Neural cell (in vitro differentiated cells): ENCODE results near the gene CDR2. TPM values are rescaled to one million over a fixed set of nuclear protein-coding genes. Genes with fewer than 3 reads are reported as not detected.

Experiments
- H2AFZ ChIP-seq: fragments of 200-600, 300-800 bp; sonication (generic), shearing (Covaris generic); 2 replicates; pipeline ENCODE4 v1.6.0; 2014; ENCODE audit warnings: low read depth, mild to moderate bottlenecking, antibody characterized with exemption, low read length, moderate library complexity
- H3F3A ChIP-seq: fragments of 200-600 bp; shearing (Covaris generic); 2 replicates; pipeline ENCODE4 v1.6.1; 2016; ENCODE audit warnings: mild to moderate bottlenecking, moderate library complexity, mixed read lengths, antibody characterized with exemption, low read length; ENCODE audit not compliant: insufficient read depth, poor library complexity, severe bottlenecking
- H3K27ac ChIP-seq: fragments of 200-600, 300-800 bp; sonication (generic), shearing (Covaris generic); 2 replicates; pipeline ENCODE4 v1.5.1; 2014; ENCODE audit warnings: mild to moderate bottlenecking, low read length, moderate library complexity
- H3K27me3 ChIP-seq: fragments of 300-800, 200-600 bp; sonication (generic), shearing (Covaris generic); 2 replicates; pipeline ENCODE4 v1.6.0; 2014; ENCODE audit warnings: mild to moderate bottlenecking, low read depth, low read length, moderate library complexity; ENCODE audit not compliant: insufficient read depth
- H3K36me3 ChIP-seq: fragments of 300-800, 200-600 bp; sonication (generic), shearing (Covaris generic); 2 replicates; pipeline ENCODE4 v1.5.1; 2014; ENCODE audit warnings: mild to moderate bottlenecking, antibody characterized with exemption, low read length, moderate library complexity; ENCODE audit not compliant: insufficient read depth
- H3K4me2 ChIP-seq: fragments of 300-800, 200-600 bp; sonication (generic), shearing (Covaris generic); 2 replicates; pipeline ENCODE4 v1.6.0; 2014; ENCODE audit warnings: mild to moderate bottlenecking, low read length
- H3K4me3 ChIP-seq: fragments of 300-800, 200-600 bp; sonication (generic), shearing (Covaris generic); 2 replicates; pipeline ENCODE4 v1.5.1; 2014; ENCODE audit warnings: mild to moderate bottlenecking, low read length, moderate library complexity
- H3K79me2 ChIP-seq: fragments of 200-600 bp; shearing (Covaris generic); replicated peaks from 2 replicates; pipeline ENCODE4 v1.6.0; 2014; ENCODE audit warnings: mild to moderate bottlenecking, low read length, moderate library complexity; ENCODE audit not compliant: insufficient read depth
- H3K9ac ChIP-seq: fragments of 300-800, 200-600 bp; sonication (generic), shearing (Covaris generic); 2 replicates; pipeline ENCODE4 v1.6.1; 2016; ENCODE audit warnings: mild to moderate bottlenecking, low read length, mixed read lengths
- H3K9me2 ChIP-seq: fragments of 200-600 bp; shearing (Covaris generic); 2 replicates; pipeline ENCODE4 v1.6.1; 2016; ENCODE audit warnings: mild to moderate bottlenecking, low read length, mixed read lengths; ENCODE audit not compliant: insufficient read depth
- H3K9me3 ChIP-seq: fragments of 200-600, 300-800 bp; sonication (generic), shearing (Covaris generic); 2 replicates; pipeline ENCODE4 v1.6.1; 2016; ENCODE audit warnings: mild to moderate bottlenecking, mixed run types, low read length, moderate library complexity, mixed read lengths
- H4K20me1 ChIP-seq: fragments of 200-600 bp; shearing (Covaris generic); 2 replicates; pipeline ENCODE4 v1.6.1; 2016; ENCODE audit warnings: mild to moderate bottlenecking, mixed run types; ENCODE audit not compliant: insufficient read depth
- EP300 ChIP-seq: fragments of 450-650 bp; conservative IDR thresholded peaks from 2 replicates; pipeline ENCODE4 v1.6.1; 2014; ENCODE audit warnings: antibody characterized with exemption, mild to moderate bottlenecking, moderate library complexity; ENCODE audit not compliant: poor library complexity, severe bottlenecking
- EZH2 ChIP-seq: fragments of 200-600, 300-800 bp; shearing (Covaris generic), sonication (generic); IDR thresholded peaks from 2 replicates; pipeline ENCODE4 v1.6.1; 2014; ENCODE audit warnings: antibody characterized with exemption, low read length, borderline replicate concordance, mild to moderate bottlenecking; ENCODE audit not compliant: insufficient read depth, poor library complexity, severe bottlenecking
- MXI1 ChIP-seq: fragments of 450-650 bp; conservative IDR thresholded peaks from 2 replicates; pipeline ENCODE4 v1.6.1; 2014; ENCODE audit warnings: antibody characterized with exemption, mild to moderate bottlenecking; ENCODE audit not compliant: poor library complexity, severe bottlenecking
- POLR2AphosphoS5 ChIP-seq: IDR thresholded peaks from 2 replicates; pipeline ENCODE4 v1.6.1; 2012
- RAD21 ChIP-seq: fragments of 450-650 bp; conservative IDR thresholded peaks from 2 replicates; pipeline ENCODE4 v1.6.1; 2014; ENCODE audit warnings: antibody characterized with exemption, mild to moderate bottlenecking, moderate library complexity
- REST ChIP-seq: IDR thresholded peaks from 2 replicates; pipeline ENCODE4 v1.6.1; 2012; ENCODE audit warnings: borderline replicate concordance
- SMC3 ChIP-seq: fragments of 450-650 bp; conservative IDR thresholded peaks from 2 replicates; pipeline ENCODE4 v1.6.1; 2014; ENCODE audit warnings: antibody characterized with exemption, mild to moderate bottlenecking, moderate library complexity; ENCODE audit not compliant: poor library complexity
- TAF1 ChIP-seq: IDR thresholded peaks from 2 replicates; pipeline ENCODE4 v1.6.1; 2012; ENCODE audit warnings: low read depth
- polyA plus RNA-seq: library from polyadenylated mRNA; depleted of rRNA; stranded (reverse); fragments of >200 nt; gene quantifications from 2 replicates; pipeline ENCODE4 v1.2.3, GENCODE V29; 2014
- TF ChIP-seq, protein P1 (sequence below): fragments of 450-650 bp; IDR thresholded peaks from 2 replicates; pipeline ENCODE4 v1.5.1; 2014; ENCODE audit warnings: antibody characterized with exemption, mild to moderate bottlenecking, moderate library complexity; ENCODE audit not compliant: poor library complexity, severe bottlenecking

CDR2 gene
- polyA plus RNA-seq, 1 donor from 2014 or later: 17.8 TPM

DNA sequence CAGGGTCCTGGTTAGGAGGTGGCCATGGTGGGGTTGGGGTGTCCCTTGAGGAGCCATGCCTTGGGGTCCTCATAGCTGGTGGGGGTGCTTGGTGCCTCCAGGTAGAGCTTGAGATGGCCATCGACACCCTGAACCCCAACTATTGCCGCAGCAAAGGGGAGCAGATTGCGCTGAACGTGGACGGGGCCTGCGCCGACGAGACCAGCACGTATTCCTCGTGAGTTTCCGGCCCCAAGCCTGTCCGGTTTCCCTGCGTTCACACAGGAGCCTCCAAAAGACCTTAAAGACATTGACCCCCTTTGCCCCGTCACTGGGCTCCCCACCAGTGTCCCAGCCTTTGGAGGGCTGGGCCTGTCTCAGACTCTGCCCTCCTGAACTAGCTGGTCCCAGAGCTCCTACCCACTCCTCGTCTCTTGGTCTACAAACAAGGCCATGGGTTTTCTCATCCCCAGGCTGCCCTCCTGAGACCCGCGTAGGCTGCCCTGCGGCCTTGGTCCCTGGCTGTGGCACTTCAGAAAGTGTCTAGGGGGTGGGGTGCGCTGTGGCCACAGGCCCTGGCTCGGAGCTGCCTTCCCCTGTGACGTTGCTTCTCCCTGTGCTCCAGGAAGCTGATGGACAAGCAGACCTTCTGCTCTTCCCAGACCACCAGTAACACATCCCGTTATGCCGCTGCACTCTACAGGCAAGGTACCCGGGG lies 65.4 kb downstream of the CDR2 start:
- H3K9me3 ChIP-seq: no peaks in the 10 kb centered on the region
- no peaks in the 10 kb centered on the region for H4K20me1 ChIP-seq
- no peaks in the 10 kb centered on the region for H3K9me2 ChIP-seq
- H3K4me3 ChIP-seq: no peak overlapping the region
- no peaks in the 10 kb centered on the region for H3K36me3 ChIP-seq
- H3K27ac ChIP-seq: no peak overlapping the region
- H2AFZ ChIP-seq: no peak overlapping the region
- H3K27me3 ChIP-seq: no peaks in the 10 kb centered on the region
- H3K9ac ChIP-seq: no peak overlapping the region
- no peaks in the 10 kb centered on the region for H3K79me2 ChIP-seq
- no peak overlapping the region for H3K4me2 ChIP-seq
- no peaks in the 10 kb centered on the region for H3F3A ChIP-seq
- TF ChIP-seq, protein P1, sequence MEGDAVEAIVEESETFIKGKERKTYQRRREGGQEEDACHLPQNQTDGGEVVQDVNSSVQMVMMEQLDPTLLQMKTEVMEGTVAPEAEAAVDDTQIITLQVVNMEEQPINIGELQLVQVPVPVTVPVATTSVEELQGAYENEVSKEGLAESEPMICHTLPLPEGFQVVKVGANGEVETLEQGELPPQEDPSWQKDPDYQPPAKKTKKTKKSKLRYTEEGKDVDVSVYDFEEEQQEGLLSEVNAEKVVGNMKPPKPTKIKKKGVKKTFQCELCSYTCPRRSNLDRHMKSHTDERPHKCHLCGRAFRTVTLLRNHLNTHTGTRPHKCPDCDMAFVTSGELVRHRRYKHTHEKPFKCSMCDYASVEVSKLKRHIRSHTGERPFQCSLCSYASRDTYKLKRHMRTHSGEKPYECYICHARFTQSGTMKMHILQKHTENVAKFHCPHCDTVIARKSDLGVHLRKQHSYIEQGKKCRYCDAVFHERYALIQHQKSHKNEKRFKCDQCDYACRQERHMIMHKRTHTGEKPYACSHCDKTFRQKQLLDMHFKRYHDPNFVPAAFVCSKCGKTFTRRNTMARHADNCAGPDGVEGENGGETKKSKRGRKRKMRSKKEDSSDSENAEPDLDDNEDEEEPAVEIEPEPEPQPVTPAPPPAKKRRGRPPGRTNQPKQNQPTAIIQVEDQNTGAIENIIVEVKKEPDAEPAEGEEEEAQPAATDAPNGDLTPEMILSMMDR: no peak
- TF ChIP-seq RAD21 (no peak), REST (no peak), EP300 (no peak), EZH2 (no peak), POLR2AphosphoS5 (no peak), SMC3 (no peak), TAF1 (no peak), MXI1 (no peak)

DNA sequence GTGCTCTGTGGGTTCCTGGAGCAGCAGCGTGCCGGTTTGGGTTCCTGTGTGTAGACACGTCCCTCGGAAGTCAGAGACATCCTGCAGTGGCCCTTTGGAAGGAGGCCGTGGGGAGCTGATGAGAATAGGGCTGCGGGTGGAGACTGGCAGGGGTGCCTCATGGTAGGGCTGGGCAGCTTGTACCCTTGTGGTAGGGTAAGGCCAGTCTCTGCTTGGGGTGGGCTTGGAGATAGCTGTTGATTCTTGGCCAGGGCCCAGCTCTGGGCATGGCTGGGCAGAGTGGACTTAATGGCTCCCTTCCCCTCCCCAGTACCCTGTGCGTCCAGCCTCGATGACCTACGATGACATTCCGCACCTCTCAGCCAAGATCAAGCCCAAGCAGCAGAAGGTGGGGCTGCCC lies 66.6 kb downstream of the CDR2 start:
- Histone ChIP-seq H3K36me3 (no peaks in the 10 kb centered on the region), H3K27ac (no peak overlapping the region), H3K4me3 (no peak overlapping the region), H3K9me2 (no peaks in the 10 kb centered on the region), H3K4me2 (no peak overlapping the region), H4K20me1 (no peaks in the 10 kb centered on the region), H3K27me3 (no peaks in the 10 kb centered on the region), H3K9ac (no peak overlapping the region), H3K9me3 (no peaks in the 10 kb centered on the region), H3K79me2 (no peaks in the 10 kb centered on the region), H3F3A (no peaks in the 10 kb centered on the region), H2AFZ (no peak overlapping the region)
- TF ChIP-seq, protein P1: no peak
- TF ChIP-seq MXI1 (no peak), EZH2 (no peak), RAD21 (no peak), REST (no peak), EP300 (no peak), TAF1 (no peak), SMC3 (no peak), POLR2AphosphoS5 (no peak)
